Adrenal gland (tissue), 12 donors: ENCODE results near the gene ATF2. TPM values are rescaled to one million over a fixed set of nuclear protein-coding genes. Genes with fewer than 3 reads are reported as not detected.

Source experiments
- DNase-seq, 7 donors: peaks; one replicate each; pipeline ENCODE4 v3.0.0-alpha.2; 2019 to 2020
- H3K27ac ChIP-seq, 5 donors: fragments of 200-600 bp; sonication (generic) in 4 of 5; 1 replicate in 3 of 5; 2 replicates in 2 of 5; pipeline versions ENCODE4 v1.5.1 to v1.8.0; 2016 to 2020; ENCODE audit warnings: mild to moderate bottlenecking in 1 of 5
- H3K27me3 ChIP-seq: fragments of 200-600 bp; 2 replicates; pipeline ENCODE4 v1.8.0; 2021
- H3K36me3 ChIP-seq, 2 donors: fragments of 200-600 bp; replicated peaks in 1 of 2; 1 replicate in 1 of 2; 2 replicates in 1 of 2; pipeline versions ENCODE4 v1.5.1 to v1.8.0; 2018 to 2022
- H3K4me1 ChIP-seq, 2 donors: fragments of 200-600 bp; replicated peaks in 1 of 2; 1 replicate in 1 of 2; 2 replicates in 1 of 2; pipeline versions ENCODE4 v1.5.1 to v1.8.0; 2018 to 2021
- H3K4me3 ChIP-seq, 4 donors: fragments of 200-600 bp; sonication (generic) in 3 of 4; one replicate each; pipeline ENCODE4 v1.5.1; 2016 to 2018
- H3K9me3 ChIP-seq, 3 donors: fragments of 200-600 bp; sonication (generic) in 1 of 3; replicated peaks in 1 of 3; 1 replicate in 2 of 3; 2 replicates in 1 of 3; pipeline versions ENCODE4 v1.5.1 to v1.8.0; 2016 to 2021
- CTCF ChIP-seq, 6 experiments: fragments of 450-650 bp in 4 of 6; fragments of 200-600 bp in 2 of 6; sonication (generic) in 1 of 6; IDR thresholded peaks; 1 replicate in 5 of 6; 2 replicates in 1 of 6; pipeline versions ENCODE4 v1.5.1 to v1.8.0; 2016 to 2021; ENCODE audit warnings: antibody characterized with exemption in 6 of 6, mild to moderate bottlenecking in 2 of 6, moderate library complexity in 1 of 6
- POLR2A ChIP-seq, 2 donors: fragments of 450-650 bp; IDR thresholded peaks; one replicate each; pipeline ENCODE4 v1.6.1; 2017; ENCODE audit warnings: antibody characterized with exemption in 2 of 2, mild to moderate bottlenecking in 2 of 2, moderate library complexity in 1 of 2
- whole genome bisulfite sequencing, 4 donors: extraction: QIAGEN DNeasy Blood & Tissue Kit in 2 of 4; methylation state at CpG; one replicate each; pipeline versions ENCODE4 v1.1.5 to v1.1.7; 2013 to 2017; 5-methylcytosine and 5-hydroxymethylcytosine counted together
- intact Hi-C, 2 donors: fragments of 100-400 bp; cut with DNase I; formaldehyde crosslinking; loops; one replicate each; pipeline versions ENCODE4 v1.14.1 to v1.15.0; 2022 to 2023
- polyA plus RNA-seq, 3 donors: library from polyadenylated mRNA; stranded (reverse); fragments of 200-250 nt in 2 of 3; fragments of 350-450 nt in 1 of 3; fragmentation: Illumina TruSeq in 1 of 3; extraction: RNeasy Lipid Tissue Mini Kit (QIAGEN cat#74804) in 1 of 3; gene quantifications; one replicate each; pipeline ENCODE4 v1.2.3, GENCODE V29; 2013 to 2014
- total RNA-seq, 9 donors: library from RNA; depleted of rRNA in 4 of 9; stranded (reverse); fragments of >200 nt in 4 of 9; fragments of 120-200 nt in 1 of 9; fragmentation: NEBNext Ultra II Directional in 1 of 9; extraction: Animal tissue kit (Norgen Biotek cat#: 25700) in 1 of 9; gene quantifications; one replicate each; pipeline versions ENCODE4 v1.1.0 to v1.2.4, GENCODE V29; 2013 to 2023
- donor health status: healthy with polysubstance abuse.
- donor health status: Bipolar disorder and iron deficiency.
- donor health status: DM: yes; HTN: yes; CAD: no.
- donor health status: DM: no; HTN: no; CAD: no.
- donor health status: DM: no; HTN: no; CAD: no.
- donor health status: DM: yes; HTN: yes; CAD: no.

The ATF2 gene
- total and polyA plus RNA-seq, 12 donors: 16.5 to 60.1 (median 51.4) TPM

GRCh38 chr2:175166216-175166824 lies 1.7 kb downstream of the ATF2 start:
- Histone ChIP-seq H3K9me3 (no peaks in the 10 kb centered on the region), H3K4me1 (peaks cover 9 to 26% of the 10 kb centered on the region in 2 donors), H3K4me3 (peak overlapping the region in 2 of 4 donors; percentile 71 to 82), H3K36me3 (no peaks in the 10 kb centered on the region), H3K27me3 (no peaks in the 10 kb centered on the region), H3K27ac (peak overlapping the region in 1 of 5 donors; percentile 98)
- intact Hi-C loops: no loop called here
- no peak for TF ChIP-seq CTCF (IDR thresholded peaks at IDR 0.05)
- TF ChIP-seq POLR2A (IDR thresholded peaks at IDR 0.05): no peak
- WGBS, 4 donors: 34 to 42% (median 37%) methylated on average over 9 of the region's 9 CpGs
- no peak for DNase-seq

- Histone ChIP-seq H3K4me3 (no peak overlapping the region), H3K27me3 (no peaks in the 10 kb centered on the region), H3K36me3 (no peaks in the 10 kb centered on the region), H3K4me1 (peaks cover 9 to 20% of the 10 kb centered on the region in 2 donors), H3K9me3 (no peaks in the 10 kb centered on the region), H3K27ac (no peak overlapping the region)
- WGBS, 4 donors: 90 to 95% (median 92%) methylated on average over 8 of the region's 8 CpGs
- no peak for DNase-seq
- intact Hi-C loops: no loop called here
- TF ChIP-seq CTCF (IDR thresholded peaks at IDR 0.05) (no peak), POLR2A (IDR thresholded peaks at IDR 0.05) (no peak)
Observed at GRCh38 chr2:175164235-175164634, 3.8 kb downstream of the ATF2 start.

- no peaks in the 10 kb centered on the region for H3K36me3 ChIP-seq
- H3K9me3 ChIP-seq: no peaks in the 10 kb centered on the region
- no peak for DNase-seq
- H3K27me3 ChIP-seq: no peaks in the 10 kb centered on the region
- H3K4me1 ChIP-seq: peaks cover 0 to 3% of the 10 kb centered on the region in 2 donors
- H3K4me3 ChIP-seq: no peak overlapping the region
- TF ChIP-seq CTCF (IDR thresholded peaks at IDR 0.05) (no peak), POLR2A (IDR thresholded peaks at IDR 0.05) (no peak)
- WGBS, 4 donors: 71 to 82% (median 78%) methylated on average over 4 of the region's 4 CpGs
- intact Hi-C loops: no loop called here
- H3K27ac ChIP-seq: no peak overlapping the region
Observed at GRCh38 chr2:175158894-175159293, 9.1 kb downstream of the ATF2 start.

- TF ChIP-seq POLR2A (IDR thresholded peaks at IDR 0.05) (no peak), CTCF (IDR thresholded peaks at IDR 0.05) (no peak)
- Histone ChIP-seq H3K4me1 (peaks cover 0 to 13% of the 10 kb centered on the region in 2 donors), H3K27ac (no peak overlapping the region), H3K27me3 (no peaks in the 10 kb centered on the region), H3K9me3 (no peaks in the 10 kb centered on the region), H3K4me3 (no peak overlapping the region), H3K36me3 (no peaks in the 10 kb centered on the region)
- WGBS, 4 donors: 83 to 90% (median 89%) methylated on average over 5 of the region's 5 CpGs
- intact Hi-C loops: no loop called here
- DNase-seq: no peak
Observed at GRCh38 chr2:175156534-175156933, 11.5 kb downstream of the ATF2 start.
